ENCODE data around the gene LBX1.
A peak's percentile ranks its signal among the peaks of the same experiment; 100 is the strongest.

The LBX1 gene, protein sequence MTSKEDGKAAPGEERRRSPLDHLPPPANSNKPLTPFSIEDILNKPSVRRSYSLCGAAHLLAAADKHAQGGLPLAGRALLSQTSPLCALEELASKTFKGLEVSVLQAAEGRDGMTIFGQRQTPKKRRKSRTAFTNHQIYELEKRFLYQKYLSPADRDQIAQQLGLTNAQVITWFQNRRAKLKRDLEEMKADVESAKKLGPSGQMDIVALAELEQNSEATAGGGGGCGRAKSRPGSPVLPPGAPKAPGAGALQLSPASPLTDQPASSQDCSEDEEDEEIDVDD

DNA sequence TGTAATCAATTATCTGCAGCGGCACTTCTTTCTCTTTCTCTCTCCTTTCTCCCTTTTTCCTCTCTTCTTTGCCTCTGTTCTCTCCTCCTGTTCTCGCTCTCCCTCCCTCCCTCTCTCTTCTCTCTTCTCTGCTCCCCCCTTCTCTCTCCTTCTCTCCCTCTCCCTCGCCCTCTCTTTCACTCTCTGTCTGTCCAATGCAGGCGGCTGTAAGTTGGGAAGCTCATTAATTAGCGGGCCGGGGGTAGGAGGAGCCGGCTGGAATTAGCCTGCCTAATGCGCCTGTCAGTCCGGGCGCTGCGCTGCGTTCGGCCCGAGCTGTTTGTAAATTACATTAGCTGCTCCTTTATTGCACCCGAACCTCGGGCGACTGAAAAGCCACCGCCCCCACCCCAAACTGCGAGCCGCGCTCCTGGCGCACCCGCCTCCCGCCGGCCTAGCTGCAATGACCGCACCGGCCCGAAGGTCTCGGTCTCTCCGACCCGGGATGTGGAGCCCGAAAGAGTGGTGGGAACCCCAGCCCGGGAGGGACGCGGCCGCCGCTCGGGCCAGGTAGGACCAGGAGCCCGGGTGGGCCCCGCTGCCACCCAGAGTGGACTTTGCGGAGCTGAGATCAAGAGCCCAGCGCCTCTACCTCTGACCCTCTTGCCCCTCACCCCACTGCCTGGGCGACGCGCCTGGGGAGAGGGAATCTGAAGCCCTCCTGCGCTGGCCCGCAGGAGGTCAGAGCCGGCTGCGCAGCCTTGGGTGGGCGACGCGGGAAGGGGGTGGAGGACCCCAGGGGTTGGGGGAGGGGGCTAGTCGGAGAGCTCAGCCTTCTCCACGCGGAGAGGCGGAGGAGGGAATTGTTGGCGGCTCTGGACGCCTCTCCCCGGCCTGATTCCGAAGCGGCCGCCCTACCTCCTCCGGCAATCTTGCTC is at the start of gene LBX1:
LBX1 (minus strand) TSS at position 198 of the 917 bp plus-strand sequence. CDS start 648 bp downstream, outside the sequence.
- DNase-seq, result no peak

DNA sequence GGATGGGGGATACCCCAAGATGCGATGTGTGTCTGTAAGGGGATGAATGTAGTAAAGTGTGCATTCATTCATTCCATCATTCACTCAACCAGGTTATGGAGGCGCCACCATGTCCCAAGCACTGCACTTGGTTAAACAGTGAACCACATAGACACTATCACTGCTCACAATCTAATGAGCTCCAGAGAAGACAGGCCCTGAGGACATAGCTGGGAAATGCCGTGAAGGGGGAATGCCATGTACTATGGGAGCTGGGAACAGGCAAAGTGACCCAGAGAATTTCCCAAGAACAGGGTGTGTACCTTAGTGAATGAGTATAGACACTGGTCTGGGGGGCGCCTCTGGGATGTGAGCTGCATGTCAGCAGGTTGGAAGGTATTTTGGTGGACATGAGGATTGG is 44.5 kb upstream of the LBX1 start:
- DNase-seq, result no peak

DNA sequence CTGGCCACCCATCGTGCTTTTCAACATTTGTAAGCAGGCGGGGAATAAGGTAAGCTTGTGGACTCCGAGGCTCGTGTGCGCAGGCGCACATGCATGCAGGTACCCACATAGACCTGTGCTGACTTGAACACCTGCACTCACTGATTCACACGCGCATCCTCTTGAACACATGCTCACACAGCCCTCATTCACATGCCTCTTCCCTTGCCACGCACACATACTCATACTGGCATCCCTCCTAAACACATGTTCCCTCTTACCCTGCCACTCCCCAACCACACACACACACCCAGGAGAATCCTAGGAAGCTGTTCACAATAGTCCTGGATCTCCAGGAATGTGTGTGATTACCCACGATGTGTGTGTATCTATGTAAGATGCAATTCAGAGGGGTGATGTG is 44.1 kb upstream of the LBX1 start:
- DNase-seq, result no peak

DNA sequence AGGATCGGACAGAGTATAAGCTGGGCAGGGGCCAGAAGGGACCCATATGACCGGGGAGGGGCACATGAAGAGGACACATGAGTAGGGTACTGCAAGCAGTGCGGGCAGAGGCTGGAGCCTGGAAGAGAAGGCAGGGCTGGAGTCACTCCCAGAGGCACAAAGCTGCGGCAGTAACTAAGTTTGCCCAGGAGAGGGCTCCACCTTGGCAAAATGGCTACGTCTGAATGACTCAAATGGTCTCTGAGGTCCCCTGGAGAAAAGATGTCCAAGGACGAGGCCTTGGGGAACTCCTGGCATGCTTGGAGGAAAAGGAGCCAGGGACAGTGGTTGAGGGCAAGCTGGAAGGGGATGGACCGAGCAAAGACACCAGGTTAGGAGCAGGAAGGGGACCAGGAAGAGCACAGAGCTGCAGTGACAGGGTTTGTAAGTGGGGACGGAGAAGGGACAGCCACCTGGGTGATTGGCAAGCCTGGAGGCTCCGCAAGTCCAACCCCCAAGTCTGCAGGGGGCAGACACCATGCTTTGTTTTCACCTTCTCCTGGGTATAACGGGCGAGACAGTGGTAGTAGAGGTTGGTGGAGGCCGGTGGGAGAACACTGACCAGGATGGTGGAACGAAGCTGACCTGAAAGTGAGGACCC is 43.1 kb upstream of the LBX1 start:
- DNase-seq, result peak; percentile 59

DNA sequence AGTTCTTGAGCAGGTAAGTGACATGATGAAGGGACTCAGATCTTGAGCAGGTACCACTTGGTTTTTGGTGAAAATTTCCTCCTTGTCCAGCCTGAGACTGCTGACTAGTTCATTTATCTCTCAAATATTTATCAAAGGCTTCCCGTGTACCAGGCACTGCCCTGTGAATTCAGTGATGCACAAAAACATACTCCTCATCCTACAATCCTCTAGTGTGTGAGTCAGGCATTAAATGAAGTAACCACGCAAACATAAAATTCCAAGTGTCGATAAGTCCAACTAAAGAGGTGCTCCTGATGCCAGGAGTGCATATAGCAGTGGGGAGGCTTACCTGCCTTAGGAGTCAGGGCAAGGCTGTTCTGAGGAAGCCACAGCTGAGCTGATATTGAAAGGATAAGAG is 41.5 kb upstream of the LBX1 start:
- no peak for DNase-seq

DNA sequence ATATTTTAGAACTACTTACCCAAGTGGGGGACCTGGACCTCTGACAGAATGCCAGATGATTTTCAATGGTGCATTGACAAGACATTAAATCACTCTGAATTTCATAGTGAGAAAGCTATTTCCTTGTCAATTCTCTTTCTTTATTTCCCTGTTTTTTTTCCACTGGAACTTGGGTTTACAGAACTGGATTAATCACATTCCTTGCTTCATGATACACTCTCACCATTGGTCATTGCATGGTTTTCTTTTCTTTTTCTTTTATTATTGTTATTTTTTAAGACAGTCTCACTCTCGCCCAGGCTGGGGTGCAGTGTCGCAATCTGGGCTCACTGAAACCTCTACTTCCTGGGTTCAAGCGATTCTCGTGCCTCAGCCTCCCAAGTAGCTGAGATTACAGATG is 38.5 kb upstream of the LBX1 start:
- no peak for DNase-seq

DNA sequence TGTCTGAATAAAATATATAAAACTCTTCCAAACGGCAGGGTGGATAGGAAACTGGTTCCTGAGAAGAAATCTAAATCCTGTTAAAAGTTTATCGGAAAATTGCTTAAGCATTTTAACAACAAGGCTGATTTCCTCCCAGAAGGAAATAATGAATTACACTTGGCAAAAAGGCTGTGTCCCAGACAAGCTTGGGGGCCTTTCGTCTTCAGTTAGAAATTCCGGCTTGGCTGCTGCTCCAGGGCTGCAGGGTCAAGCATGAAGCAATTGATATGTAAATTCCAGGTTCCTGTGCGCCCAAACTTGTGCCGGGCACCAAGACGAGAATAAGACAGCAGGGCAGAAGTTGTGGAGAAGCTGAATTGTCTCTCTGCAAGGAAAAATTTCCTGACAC is 38.0 kb upstream of the LBX1 start:
- no peak for DNase-seq

DNA sequence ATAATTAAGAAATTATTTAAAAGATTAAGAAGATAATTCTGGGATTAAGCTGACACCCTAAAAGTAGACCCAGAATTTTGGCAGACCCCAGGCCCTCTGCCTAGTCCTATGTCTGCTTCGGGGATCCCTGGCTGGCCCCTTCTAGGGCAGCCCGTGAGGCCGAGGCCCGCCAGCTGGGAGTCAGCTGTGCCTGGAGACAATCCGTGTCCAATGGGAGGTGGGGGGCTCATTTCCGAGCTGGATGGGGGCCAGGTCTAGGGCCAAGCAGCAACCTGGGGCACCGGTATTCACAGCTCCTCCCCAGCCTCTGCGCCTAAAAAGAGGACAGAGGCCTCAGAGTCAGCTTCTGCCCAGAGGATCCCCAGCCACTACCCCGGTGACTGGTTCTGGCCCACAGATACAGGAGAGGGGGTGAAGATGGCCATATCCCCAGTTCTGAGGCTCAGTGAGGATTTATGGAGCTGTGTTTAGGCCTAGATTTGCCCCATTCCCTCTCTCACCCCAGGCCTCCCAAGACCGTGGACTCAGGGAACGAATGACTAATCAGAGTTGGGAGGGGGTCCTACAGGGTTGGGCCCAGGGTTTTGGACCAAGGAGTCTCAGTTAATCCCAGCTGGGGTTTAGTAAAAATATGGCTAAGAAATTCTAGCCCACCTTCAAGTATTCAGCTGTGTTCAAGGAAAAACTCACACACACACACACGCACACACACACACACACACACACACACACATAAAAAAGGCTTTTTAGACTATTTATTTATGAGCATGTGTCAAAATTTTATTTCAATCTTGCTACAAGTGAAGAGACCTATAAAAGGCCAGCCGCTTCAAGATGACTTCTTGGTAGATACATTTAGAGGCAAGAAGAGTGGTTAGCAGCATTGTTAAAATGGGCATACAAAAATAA is 37.4 kb upstream of the LBX1 start:
- DNase-seq, result no peak

DNA sequence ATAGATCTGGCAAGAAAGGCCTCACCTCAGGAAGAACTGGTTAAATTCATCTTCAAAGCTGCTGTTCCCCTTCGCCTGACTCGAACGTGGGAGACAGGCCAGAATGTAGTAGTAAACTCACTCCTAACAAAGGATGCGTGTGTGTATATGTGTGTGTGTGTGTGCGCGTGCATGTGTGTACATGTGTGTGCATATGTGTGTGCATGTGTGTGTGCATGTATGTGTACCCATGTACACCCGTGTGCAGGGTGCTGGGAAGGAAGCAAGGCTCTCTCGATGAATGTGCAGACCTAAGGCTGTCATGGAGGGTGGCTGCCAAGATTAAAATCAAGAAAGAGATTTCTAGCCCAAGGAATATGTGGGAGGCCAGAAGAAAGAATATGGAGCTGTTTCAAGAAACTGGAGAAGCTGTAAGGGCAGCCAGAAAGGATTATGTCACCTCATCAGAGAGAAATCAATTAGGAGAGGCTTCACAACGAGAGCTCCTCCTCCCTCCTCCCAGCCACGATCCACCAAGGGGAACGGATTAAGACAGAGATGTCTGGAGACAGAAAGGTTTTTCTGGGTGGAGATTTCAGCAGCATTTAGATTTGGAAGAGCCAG is 34.0 kb upstream of the LBX1 start:
- no peak for DNase-seq

DNA sequence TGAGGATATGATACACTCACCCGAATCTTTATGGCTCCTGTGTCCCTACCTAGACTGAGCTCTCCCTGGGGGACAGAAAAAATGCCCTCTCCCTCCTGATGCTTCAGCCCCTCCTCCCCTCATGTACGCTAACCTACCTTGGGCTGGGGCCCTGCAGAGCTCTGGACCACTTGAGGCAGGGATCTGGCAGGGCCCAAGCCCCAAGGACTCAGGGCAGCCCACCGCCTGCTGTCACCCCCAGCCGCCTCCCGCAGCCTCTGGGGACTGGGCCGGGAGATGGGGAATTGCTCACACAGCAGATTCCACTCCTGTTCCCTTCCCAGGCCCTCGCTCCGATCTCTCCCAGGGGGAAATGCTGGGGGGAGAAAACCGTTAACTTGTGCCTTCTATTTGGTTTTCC is 32.9 kb upstream of the LBX1 start:
- no peak for DNase-seq

DNA sequence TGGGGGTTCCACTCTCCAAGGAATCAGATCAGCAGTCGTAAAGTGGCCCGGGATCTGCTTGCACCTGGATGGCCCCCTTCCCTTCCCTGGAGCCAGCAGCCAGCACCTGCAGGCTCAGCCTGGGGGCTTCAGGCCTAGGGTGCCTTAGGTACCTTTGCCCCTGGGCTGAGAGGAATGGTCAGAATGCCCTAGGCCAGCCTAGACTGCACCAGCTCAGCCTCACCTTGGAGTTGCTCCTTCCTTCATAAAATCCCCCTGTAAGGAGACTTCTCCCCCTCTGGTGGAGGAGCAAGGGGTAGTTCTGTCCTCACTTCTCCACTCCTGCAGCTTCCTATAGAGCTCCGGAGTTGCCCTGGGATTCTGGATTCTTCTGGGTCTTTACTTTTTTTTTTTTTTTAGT is 32.4 kb upstream of the LBX1 start:
- DNase-seq, result no peak

DNA sequence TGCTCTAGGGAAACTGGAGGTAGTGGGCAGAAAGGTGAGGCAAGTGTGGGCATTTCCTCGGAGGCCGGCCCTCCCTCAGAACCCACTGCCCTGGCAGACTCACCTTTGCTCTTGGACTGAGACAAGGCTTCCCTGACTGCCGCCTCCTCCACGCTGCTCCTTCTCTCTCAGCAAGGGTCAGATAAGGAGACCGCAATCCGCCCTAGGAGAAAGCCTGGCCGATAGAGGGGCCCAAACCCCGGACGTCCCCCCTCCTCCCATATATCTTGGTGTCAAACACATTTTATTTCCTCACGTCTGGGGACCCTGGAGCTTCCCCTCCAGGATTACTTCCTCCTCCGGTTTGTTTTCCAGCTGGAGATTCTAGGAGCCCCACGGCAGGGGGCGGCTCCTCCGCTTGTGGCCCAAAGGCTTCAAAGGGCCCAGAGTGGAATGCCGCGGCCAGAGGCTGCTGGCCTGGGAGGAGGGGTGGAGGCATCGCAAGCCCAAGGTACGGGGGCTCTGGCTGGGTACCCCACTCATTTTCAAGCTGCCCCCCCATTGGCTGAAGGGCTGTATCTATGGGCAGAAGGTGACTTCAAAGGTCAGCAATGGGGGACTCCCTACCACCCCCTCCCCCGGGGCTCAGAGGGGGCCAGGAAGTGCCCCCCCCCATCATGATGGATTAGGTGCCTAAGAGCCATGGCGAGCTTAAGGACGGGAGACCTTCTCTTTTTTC is 31.7 kb upstream of the LBX1 start:
- DNase-seq, result no peak

DNA sequence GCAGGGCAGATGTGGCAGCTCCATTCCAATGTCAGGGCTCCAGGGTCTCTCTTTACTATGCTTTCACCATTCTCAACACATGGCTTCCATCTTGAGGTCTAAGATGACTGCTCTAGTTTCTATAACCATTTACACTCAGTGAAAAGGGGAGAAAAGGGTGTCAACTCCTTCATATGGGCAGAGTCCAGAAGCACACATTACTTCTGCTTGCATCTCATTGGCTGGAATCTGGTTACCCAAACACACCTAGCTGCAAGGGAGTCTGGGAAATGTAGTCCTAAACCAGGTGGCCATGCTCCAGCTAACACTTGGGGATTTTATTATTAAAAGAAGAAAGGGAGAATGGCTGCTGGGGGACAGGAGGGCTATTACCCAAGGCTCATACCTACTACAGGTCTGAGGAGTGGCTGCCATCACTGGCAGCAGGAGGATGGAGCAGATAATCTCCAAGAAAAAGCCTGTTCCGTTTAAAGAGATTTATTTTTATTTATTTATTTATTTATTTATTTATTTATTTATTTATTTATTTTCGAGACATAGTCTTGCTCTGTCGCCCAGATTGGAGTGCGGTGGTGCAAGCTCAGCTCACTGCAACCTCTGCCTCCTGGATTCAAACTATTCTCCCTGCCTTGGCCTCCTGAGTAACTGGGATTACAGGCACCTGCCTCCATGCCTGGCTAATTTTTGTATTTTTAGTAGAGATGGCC is 29.1 kb upstream of the LBX1 start:
- DNase-seq, result no peak

DNA sequence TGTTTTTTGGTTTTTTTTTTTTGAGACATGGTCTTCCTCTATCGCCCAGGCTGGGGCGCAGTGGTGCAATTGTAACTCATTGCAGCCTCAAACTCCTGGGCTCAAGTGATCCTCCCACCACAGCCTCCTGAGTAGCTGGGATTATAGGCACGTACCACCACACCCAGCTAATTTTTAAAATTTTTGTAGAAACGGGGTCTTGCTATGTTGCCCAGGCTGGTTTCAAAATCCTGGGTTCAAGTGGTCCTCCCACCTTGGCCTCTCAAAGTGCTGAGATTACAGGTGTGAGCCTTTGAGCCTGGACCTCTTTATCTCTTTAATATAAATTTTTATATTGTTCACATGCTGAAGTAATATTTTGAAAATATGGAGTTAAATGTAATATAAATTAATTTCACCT is 28.2 kb upstream of the LBX1 start:
- no peak for DNase-seq

DNA sequence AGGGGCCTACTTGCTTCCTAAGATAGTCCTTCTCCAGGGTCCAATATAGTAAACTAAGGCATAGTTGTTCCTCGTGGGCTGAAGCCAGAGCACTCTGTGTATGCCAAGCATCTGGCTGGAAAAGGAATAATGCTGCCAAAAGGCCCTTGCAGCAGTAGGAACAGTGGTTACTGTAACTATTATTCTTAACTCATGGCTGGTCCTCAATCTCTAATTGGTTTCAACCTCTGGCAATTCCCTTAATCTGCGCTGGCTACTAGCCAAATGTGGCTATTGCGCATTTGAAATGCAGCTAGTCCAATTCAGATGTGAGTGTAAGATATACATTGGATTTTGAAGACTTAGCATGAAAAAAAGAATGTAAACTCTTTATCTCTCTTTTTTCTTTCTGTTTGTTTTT is 27.8 kb upstream of the LBX1 start:
- DNase-seq, result no peak

DNA sequence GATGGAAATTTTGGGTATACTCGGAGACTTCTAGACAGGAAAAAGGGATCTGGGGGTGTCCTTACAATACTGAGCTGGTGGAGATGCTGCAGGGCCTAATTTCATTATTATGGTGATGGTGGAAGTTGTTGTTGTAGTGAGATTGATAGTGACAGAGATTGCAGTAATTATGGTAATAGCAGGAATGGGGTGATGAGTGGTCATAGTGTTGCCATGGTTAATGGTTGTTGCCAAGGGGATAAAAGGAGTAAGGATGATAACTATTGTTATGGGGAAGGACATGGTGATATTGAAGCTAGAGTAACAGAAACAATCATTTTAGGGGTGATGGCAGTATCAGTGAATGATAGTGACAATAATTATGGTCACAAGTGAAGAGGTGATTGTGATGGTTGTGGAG is 27.1 kb upstream of the LBX1 start:
- DNase-seq, result no peak

DNA sequence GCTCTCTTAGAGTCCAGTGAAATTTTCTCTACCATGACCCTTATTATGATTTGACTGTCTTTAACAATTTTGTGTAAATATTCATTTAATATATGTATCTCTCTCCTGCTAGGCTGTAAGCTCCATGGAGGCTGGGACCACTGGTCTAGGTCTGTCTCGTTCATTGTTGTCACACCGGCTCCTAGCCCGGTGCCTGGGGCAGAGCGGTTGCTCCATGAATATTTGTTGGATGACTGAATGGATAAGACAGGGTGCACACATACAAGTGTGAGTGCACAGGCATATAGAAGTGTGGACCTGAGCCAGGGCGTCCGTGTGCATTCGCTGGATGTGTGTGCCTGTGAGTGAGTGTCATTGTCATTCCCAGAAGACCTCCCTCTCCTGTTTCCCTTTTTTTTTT is 20.9 kb upstream of the LBX1 start:
- DNase-seq, result no peak

DNA sequence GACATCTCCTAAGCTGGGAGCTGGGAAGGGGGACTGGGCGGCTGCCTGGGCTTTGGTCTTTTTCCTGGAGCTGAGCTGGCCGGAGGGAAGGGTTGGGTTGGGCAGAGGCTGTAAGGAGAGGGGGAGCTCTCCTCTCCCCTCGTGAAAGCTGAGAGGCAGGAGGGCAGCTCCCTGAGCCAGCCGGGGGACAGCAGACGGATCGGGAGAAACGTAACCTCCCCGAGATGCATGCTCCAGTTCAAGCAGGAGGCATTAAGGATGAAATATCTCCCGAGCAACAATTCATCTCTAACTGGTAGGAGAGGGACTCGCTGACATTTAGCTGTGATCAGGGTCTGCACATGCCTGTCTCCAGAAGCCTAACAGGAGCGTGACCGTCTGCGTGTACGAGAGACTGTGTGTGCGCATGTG is 19.9 kb upstream of the LBX1 start:
- no peak for DNase-seq

DNA sequence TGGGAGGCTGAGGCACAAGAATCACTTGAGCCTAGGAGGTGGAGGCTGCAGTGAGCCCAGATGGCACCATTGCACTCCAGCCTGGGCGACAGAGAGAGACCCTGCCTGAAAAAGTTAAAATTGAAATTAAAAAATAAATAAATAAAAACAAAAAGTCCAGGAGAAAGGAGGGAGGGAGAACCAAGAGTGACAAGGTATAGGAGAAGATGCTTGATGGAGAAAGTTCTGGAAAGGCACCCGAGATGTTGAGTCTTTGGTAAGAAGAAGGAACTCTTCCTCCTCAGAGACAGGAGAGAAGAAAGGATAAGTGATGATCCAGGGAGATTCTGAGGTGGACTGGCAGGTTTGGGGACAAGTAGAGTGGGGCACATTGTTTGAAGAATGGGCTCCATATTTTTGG is 17.4 kb upstream of the LBX1 start:
- DNase-seq, result no peak

DNA sequence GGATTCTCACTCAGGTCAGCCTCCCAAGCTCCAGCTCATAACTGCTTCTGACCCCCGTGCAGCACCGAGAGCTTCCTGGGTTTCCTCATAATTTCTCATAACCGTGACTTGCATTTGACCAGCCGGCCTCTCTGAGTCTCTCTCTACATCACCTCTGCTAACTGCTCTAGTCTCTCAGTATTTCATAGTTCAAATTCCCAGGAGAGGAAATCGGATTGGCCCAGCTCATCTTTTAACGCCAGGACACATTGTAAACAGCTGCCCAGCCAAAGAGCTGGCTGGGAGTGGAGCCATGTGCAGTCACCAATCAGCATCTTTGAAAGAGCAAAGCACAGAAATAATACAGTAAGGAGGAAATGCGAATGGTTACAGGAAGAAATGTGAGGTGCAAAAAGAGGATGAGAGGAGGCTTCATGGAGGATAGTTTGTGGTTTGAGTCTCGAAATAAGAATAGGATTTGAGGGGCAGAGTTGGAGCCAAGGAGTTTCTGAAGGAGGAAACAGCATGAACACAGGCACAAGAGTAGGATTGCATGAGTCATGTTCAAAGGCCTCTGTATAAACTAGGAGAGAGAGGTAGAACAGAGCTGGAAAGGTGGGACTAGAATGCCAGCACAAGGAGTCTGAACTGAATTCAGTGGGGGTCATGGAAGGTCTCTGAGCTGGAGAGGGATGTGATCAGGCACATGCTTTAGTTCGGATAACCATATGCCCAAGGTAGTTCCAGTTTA is 15.2 kb upstream of the LBX1 start:
- no peak for DNase-seq

Data from CD4-positive, alpha-beta T cell treated with Interleukin-6 for 4 hours (primary cell).